ENCODE results near the gene DIP2C. TPM values are rescaled to one million over a fixed set of nuclear protein-coding genes. Genes with fewer than 3 reads are reported as not detected.
A peak's percentile ranks its signal among the peaks of the same experiment; 100 is the strongest.
"Not testable (repeated sequence)": the region's sequence is repeated elsewhere in the genome, so short reads cannot be mapped to it uniquely, and the experiment has no call there.

Gene DIP2C
- total RNA-seq, 2 experiments from 2014 or later = 1.6 to 1.7 TPM

- Mint-ChIP-seq H3K36me3 (no peaks in the 10 kb centered on the region), H3K4me3 (no peak overlapping the region), H3K4me1 (peaks cover 11% of the 10 kb centered on the region), H3K27ac (no peak overlapping the region), H3K27me3 (peaks cover 5% of the 10 kb centered on the region), H3K9me3 (no peaks in the 10 kb centered on the region)
- POLR2A ChIA-PET = no interaction called here
- no peak for DNase-seq
- ATAC-seq (ENCODE audit: low read depth) = no peak
Observed at GRCh38 chr10:514137-514671, 175.3 kb downstream of the DIP2C start.

- Mint-ChIP-seq H3K4me3 (peak overlapping the region; percentile 44), H3K36me3 (no peaks in the 10 kb centered on the region), H3K4me1 (peaks cover 11% of the 10 kb centered on the region), H3K9me3 (no peaks in the 10 kb centered on the region), H3K27ac (peak overlapping the region; percentile 43), H3K27me3 (peaks cover 5% of the 10 kb centered on the region)
- no peak for DNase-seq
- POLR2A ChIA-PET = interaction anchor here (0.6 kb wide), 1 partner anchor 1748 kb away, joined by 4 read pairs; no protein-coding TSS in a partner anchor
- ATAC-seq (ENCODE audit: low read depth) = no peak
Observed at GRCh38 chr10:513393-513792, 176.1 kb downstream of the DIP2C start.

DNA sequence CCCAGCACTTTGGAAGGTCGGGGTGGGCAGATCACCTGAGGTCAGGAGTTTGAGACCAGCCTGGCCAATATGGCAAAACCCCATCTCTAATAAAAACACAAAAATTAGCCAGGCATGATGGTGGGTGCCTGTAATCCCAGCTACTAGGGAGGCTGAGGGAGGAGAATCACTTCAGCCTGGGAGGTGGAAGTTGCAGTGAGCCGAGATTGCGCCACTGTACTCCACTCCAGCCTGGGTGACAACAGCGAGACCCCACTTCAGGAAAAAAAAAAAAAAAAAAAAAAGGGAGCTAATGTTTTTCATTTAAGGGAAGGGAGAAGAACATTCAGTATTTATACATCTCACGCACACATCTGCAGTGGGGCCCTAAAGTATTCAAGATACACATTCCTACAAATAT lies 176.8 kb downstream of the DIP2C start:
- H3K27ac Mint-ChIP-seq; H3K36me3 Mint-ChIP-seq; H3K4me3 Mint-ChIP-seq; DNase-seq; H3K9me3 Mint-ChIP-seq; ATAC-seq (ENCODE audit: low read depth); H3K27me3 Mint-ChIP-seq: not testable (repeated sequence)
- POLR2A ChIA-PET = interaction anchor here (0.6 kb wide), 1 partner anchor 1748 kb away, joined by 4 read pairs; no protein-coding TSS in a partner anchor
- H3K4me1 Mint-ChIP-seq = peaks cover 11% of the 10 kb centered on the region

DNA sequence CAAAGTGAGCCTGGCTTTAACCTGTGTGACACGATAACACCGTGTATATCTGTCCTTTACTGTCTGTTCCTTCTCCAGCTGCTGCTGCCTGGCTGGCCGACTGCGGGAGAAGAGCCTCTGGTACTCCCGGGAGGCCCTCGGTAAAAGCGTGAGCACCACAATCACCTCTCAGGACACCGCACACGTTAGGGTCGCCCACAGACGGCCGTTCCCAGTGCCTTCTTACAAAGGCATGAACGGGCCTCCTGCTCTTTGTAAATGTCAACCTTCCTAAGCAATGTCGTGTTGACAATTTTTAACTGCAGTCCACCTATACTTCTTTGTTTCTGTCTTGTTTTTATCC lies 177.6 kb downstream of the DIP2C start:
- no peak for ATAC-seq (ENCODE audit: low read depth)
- POLR2A ChIA-PET = no interaction called here
- no peaks in the 10 kb centered on the region for H3K9me3 Mint-ChIP-seq
- no peaks in the 10 kb centered on the region for H3K36me3 Mint-ChIP-seq
- no peak overlapping the region for H3K4me3 Mint-ChIP-seq
- peaks cover 10% of the 10 kb centered on the region for H3K4me1 Mint-ChIP-seq
- peaks cover 5% of the 10 kb centered on the region for H3K27me3 Mint-ChIP-seq
- no peak for DNase-seq
- no peak overlapping the region for H3K27ac Mint-ChIP-seq

DNA sequence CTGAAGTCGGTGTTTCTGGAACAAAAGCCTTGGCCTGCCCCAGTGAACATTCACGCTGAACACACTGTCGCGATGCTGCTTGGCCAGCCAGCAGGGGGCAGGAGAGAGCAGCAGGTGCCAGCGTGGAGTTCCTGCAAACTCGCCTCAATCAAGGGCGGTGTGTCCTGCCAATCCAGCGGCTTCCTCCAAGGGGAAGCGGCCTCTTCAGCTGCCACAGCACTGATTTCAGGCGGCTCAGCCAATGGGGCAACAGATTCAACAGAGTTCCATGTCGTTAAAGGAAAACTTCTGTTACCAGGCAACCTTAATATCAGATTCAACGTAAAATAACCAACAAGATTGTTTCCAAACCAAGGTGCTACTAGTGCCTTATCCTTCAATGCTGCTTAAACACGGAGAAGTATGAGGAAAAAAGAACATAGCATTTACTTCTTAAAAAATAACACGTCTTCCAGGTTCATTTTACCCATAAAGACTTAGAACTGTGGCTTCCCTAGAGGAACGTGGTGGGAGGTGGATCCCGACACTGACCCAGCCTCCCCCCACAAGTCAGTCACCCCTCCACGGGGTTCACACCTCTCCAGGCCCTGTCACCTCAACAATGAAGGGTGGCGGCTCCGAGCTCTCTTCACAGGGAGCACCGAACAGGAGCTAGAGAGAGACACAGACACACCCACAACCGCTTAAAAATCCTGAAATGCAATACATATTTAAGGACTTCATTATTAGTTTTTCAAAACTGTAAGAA lies 178.2 kb downstream of the DIP2C start:
- POLR2A ChIA-PET = no interaction called here
- H3K4me3 Mint-ChIP-seq = no peak overlapping the region
- DNase-seq = peak; percentile 88
- H3K4me1 Mint-ChIP-seq = peaks cover 10% of the 10 kb centered on the region
- H3K36me3 Mint-ChIP-seq = no peaks in the 10 kb centered on the region
- ATAC-seq (ENCODE audit: low read depth) = peak; percentile 87
- H3K27ac Mint-ChIP-seq = no peak overlapping the region
- peaks cover 5% of the 10 kb centered on the region for H3K27me3 Mint-ChIP-seq
- no peaks in the 10 kb centered on the region for H3K9me3 Mint-ChIP-seq

DNA sequence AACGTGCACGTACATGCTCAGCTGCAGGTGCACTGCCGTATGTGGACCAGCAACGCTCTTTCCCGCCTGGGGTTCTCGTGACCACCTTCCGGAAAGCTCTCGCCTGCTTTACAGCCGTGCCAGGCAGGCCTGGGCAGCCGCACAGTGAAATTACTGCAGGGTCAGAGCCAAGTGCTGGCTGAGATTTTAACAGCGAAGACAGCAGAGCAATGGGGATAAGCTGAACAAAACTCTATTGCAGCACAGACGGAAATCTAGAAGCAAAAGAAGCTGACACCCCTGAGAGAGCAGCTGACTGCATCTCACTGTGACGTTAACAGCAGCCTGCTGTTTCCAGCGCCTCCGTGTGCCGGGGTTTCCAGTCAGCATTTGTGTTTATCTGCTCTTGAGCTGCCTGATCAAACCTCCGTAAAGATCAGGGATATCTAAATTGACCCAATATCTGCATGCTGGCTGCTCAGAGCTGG lies 179.0 kb downstream of the DIP2C start:
- H3K9me3 Mint-ChIP-seq = no peaks in the 10 kb centered on the region
- H3K27ac Mint-ChIP-seq = no peak overlapping the region
- H3K27me3 Mint-ChIP-seq = peaks cover 5% of the 10 kb centered on the region
- no peak for ATAC-seq (ENCODE audit: low read depth)
- POLR2A ChIA-PET = no interaction called here
- H3K36me3 Mint-ChIP-seq = no peaks in the 10 kb centered on the region
- no peak for DNase-seq
- peaks cover 10% of the 10 kb centered on the region for H3K4me1 Mint-ChIP-seq
- no peak overlapping the region for H3K4me3 Mint-ChIP-seq

DNA sequence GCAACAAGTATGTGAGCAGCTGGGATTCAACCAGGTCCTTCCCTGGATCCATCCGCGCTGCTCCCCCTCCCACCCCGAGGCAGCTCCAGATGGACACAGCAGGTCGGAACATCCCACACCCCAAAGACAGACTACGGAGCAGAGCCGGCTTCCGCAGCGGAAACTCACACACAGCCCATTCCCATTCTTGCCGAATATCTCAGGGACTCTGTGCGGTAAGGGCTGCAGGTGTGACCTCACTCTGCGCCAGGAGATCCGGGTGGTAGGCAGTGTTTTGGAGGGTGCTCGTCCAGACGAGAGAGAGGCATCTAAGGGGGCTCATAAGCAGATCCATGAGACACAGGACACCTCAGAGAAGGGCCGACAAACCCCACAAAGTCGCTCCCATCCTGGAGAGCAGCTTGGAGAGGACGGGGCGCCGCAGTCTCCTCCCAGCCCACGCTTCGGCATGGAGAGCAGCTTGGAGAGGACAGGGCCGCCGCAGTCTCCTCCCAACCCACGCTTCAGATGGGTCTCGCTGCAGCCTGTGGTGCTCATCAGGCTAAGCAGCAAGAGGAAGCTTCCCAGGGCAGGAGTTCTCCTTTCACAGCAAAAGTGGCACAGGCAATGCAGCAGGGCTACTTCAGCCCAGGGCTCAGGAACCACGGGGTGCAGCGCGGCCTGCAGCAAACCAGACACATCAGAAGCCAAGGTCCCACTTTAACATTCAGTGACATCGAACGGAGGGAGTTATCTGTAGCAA lies 179.9 kb downstream of the DIP2C start:
- Mint-ChIP-seq H3K4me3 (no peak overlapping the region), H3K9me3 (no peaks in the 10 kb centered on the region), H3K36me3 (no peaks in the 10 kb centered on the region), H3K27me3 (peaks cover 8% of the 10 kb centered on the region), H3K4me1 (peaks cover 10% of the 10 kb centered on the region), H3K27ac (no peak overlapping the region)
- DNase-seq (no peak), ATAC-seq (ENCODE audit: low read depth) (no peak)
- POLR2A ChIA-PET = no interaction called here

DNA sequence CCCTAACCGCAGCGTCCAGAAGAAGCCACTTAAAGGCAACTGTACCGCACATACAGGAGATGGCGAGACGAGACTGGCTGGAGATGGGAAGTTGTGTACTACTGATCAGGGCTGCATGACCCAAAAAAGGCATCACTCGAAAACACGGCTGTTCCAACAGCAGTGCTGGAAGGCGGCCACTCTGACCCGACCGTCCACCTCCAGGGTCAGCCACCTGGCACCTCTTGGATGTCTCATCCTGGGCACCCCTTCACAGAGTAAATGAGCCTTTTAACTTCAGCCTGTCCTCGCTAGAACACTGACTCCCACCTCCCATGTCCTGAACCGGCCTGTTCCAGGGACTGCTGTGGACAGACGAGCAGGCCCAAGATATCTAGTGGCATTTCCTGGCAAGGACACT lies 180.7 kb downstream of the DIP2C start:
- peaks cover 6% of the 10 kb centered on the region for H3K27me3 Mint-ChIP-seq
- no peak overlapping the region for H3K27ac Mint-ChIP-seq
- no peak for ATAC-seq (ENCODE audit: low read depth)
- no peaks in the 10 kb centered on the region for H3K36me3 Mint-ChIP-seq
- DNase-seq = no peak
- H3K4me1 Mint-ChIP-seq = peaks cover 10% of the 10 kb centered on the region
- POLR2A ChIA-PET = no interaction called here
- no peaks in the 10 kb centered on the region for H3K9me3 Mint-ChIP-seq
- no peak overlapping the region for H3K4me3 Mint-ChIP-seq

GRCh38 chr10:507908-508444 lies 181.5 kb downstream of the DIP2C start:
- Mint-ChIP-seq H3K4me3 (no peak overlapping the region), H3K36me3 (no peaks in the 10 kb centered on the region), H3K4me1 (peaks cover 6% of the 10 kb centered on the region), H3K27me3 (peaks cover 4% of the 10 kb centered on the region), H3K27ac (no peak overlapping the region), H3K9me3 (no peaks in the 10 kb centered on the region)
- DNase-seq (no peak), ATAC-seq (ENCODE audit: low read depth) (no peak)
- POLR2A ChIA-PET = no interaction called here

- H3K27ac Mint-ChIP-seq = no peak overlapping the region
Observed at GRCh38 chr10:507355-507699, 182.1 kb downstream of the DIP2C start.

GRCh38 chr10:506451-507354 lies 182.8 kb downstream of the DIP2C start:
- DNase-seq (no peak), ATAC-seq (ENCODE audit: low read depth) (no peak)
- Mint-ChIP-seq H3K27ac (no peak overlapping the region), H3K36me3 (no peaks in the 10 kb centered on the region), H3K9me3 (no peaks in the 10 kb centered on the region), H3K27me3 (peaks cover 11% of the 10 kb centered on the region), H3K4me3 (no peak overlapping the region), H3K4me1 (peaks cover 12% of the 10 kb centered on the region)
- POLR2A ChIA-PET = no interaction called here

More at GRCh38 chr10:507355-507699, 182.1 kb downstream of the DIP2C start:
- DNase-seq (no peak), ATAC-seq (ENCODE audit: low read depth) (no peak)
- Mint-ChIP-seq H3K27me3 (peaks cover 8% of the 10 kb centered on the region), H3K4me1 (peaks cover 11% of the 10 kb centered on the region), H3K36me3 (no peaks in the 10 kb centered on the region), H3K4me3 (no peak overlapping the region), H3K9me3 (no peaks in the 10 kb centered on the region)
- POLR2A ChIA-PET = no interaction called here

DNA sequence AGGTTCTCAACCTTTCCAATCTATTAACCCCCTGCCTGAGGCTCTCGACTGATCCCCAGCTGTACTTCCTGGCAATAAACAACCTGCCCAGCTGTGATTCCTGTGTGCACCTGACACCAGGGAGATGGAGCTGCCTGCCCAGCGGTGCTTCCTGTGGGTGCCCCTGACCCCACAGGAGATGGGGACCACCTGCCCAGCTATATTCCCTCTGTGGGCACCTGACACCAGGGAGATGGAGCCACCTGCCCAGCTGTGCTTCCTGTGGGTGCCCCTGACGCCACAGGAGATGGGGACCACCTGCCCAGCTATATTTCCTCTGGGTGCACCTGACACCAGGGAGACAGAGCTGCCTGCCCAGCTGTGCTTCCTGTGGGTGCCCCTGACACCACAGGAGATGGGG lies 184.0 kb downstream of the DIP2C start:
- Mint-ChIP-seq H3K27me3 (peaks cover 11% of the 10 kb centered on the region), H3K4me1 (peaks cover 14% of the 10 kb centered on the region), H3K36me3 (no peaks in the 10 kb centered on the region), H3K4me3 (no peak overlapping the region), H3K27ac (no peak overlapping the region), H3K9me3 (no peaks in the 10 kb centered on the region)
- POLR2A ChIA-PET = no interaction called here
- ATAC-seq (ENCODE audit: low read depth) = no peak
- DNase-seq = no peak

DNA sequence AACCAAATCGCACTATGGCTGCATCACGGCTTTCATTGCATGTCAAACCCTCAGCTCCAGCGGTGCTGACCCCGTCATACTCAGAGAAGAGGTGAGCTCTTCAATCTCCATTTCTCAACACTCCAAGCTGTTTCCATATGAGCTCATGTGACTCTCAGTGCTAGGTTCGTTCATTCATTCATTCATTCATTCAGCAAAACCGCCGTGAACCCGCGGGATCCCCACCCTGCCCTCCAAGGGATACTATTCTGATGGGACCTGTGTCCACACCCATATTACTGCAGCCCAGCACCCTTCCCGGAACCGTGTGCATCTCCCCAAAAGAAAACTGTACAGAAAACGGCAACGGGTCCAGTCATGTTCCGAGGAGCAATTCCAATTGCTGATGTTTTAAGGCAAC lies 184.7 kb downstream of the DIP2C start:
- no peak overlapping the region for H3K4me3 Mint-ChIP-seq
- POLR2A ChIA-PET = no interaction called here
- DNase-seq (no peak), ATAC-seq (ENCODE audit: low read depth) (no peak)
- H3K36me3 Mint-ChIP-seq = no peaks in the 10 kb centered on the region
- peaks cover 11% of the 10 kb centered on the region for H3K27me3 Mint-ChIP-seq
- H3K4me1 Mint-ChIP-seq = peaks cover 16% of the 10 kb centered on the region
- H3K9me3 Mint-ChIP-seq = no peaks in the 10 kb centered on the region
- no peak overlapping the region for H3K27ac Mint-ChIP-seq

Measured in activated naive CD8-positive, alpha-beta T cell treated with anti-CD3 and anti-CD28 coated beads, Interleukin-2, amount 10 ng/mL, durations not matched to agents 7 days and 5 days (primary cell).